HFF-Myc (cell line): Measurements from ENCODE around the gene IQGAP2.
"Not testable (repeated sequence)": the region's sequence is repeated elsewhere in the genome, so short reads cannot be mapped to it uniquely, and the experiment has no call there.

Experiments used
- DNase-seq: peaks from one replicate; pipeline ENCODE4 v3.0.0-alpha.2; 2011; ENCODE audit warnings: low read depth; ENCODE audit errors: extremely low read depth
- H3K4me3 ChIP-seq: replicated peaks from 2 replicates; pipeline ENCODE4 v1.5.1; 2011; ENCODE audit warnings: low read depth, mild to moderate bottlenecking, control low read depth, low read length
- CTCF ChIP-seq: IDR thresholded peaks from 2 replicates; pipeline ENCODE4 v1.5.1; 2012; ENCODE audit warnings: mild to moderate bottlenecking, low read depth, low read length, control low read depth; ENCODE audit errors: missing control alignments

The IQGAP2 gene

GRCh38 chr5:76425146-76425545 is 22.1 kb downstream of the IQGAP2 start:
- no peak for DNase-seq
- no peak for TF ChIP-seq CTCF

GRCh38 chr5:76425928-76426804 is 23.1 kb downstream of the IQGAP2 start:
- DNase-seq = no peak
- no peak for TF ChIP-seq CTCF
- H3K4me3 ChIP-seq = no peak overlapping the region

More at GRCh38 chr5:76425146-76425545, 22.1 kb downstream of the IQGAP2 start:
- no peak overlapping the region for H3K4me3 ChIP-seq

GRCh38 chr5:76427206-76428140 is 24.4 kb downstream of the IQGAP2 start:
- H3K4me3 ChIP-seq = no peak overlapping the region
- no peak for DNase-seq
- TF ChIP-seq CTCF = no peak

- not testable (repeated sequence) for DNase-seq, H3K4me3 ChIP-seq
These were observed 25.5 kb downstream of the IQGAP2 start for GRCh38 chr5:76428550-76428949.

- H3K4me3 ChIP-seq = no peak overlapping the region
- no peak for TF ChIP-seq CTCF
- no peak for DNase-seq
These were observed 30.2 kb downstream of the IQGAP2 start for GRCh38 chr5:76433261-76433660.

GRCh38 chr5:76437507-76437906 is 34.4 kb downstream of the IQGAP2 start:
- not testable (repeated sequence) for DNase-seq

GRCh38 chr5:76438025-76438424 is 34.9 kb downstream of the IQGAP2 start:
- TF ChIP-seq CTCF = no peak

More at GRCh38 chr5:76437507-76437906, 34.4 kb downstream of the IQGAP2 start:
- not testable (repeated sequence) for H3K4me3 ChIP-seq

More at GRCh38 chr5:76438025-76438424, 34.9 kb downstream of the IQGAP2 start:
- DNase-seq = no peak
- H3K4me3 ChIP-seq = no peak overlapping the region
